Measurements from ENCODE around the gene BCLAF1.

DNA sequence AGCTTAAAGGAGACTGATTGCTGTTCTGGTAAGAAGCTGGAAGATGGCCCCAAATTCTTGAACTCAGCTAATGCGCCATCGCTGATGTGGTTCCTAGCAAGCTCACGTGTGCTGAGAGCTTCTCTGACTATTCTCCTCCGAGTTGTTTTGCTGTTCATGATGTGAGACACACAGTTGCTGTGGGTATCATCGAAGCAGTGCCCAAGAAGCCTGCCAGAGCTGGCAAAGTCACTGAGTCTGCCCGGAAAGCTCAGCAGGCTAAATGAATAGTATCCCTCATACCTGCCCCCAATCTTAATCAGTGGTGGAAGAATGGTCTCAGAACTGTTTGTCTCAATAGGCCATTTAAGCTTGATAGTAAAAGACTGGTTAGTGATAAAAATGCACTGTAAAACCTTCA is 28.3 kb upstream of the BCLAF1 start:
- TF ChIP-seq, protein P1, sequence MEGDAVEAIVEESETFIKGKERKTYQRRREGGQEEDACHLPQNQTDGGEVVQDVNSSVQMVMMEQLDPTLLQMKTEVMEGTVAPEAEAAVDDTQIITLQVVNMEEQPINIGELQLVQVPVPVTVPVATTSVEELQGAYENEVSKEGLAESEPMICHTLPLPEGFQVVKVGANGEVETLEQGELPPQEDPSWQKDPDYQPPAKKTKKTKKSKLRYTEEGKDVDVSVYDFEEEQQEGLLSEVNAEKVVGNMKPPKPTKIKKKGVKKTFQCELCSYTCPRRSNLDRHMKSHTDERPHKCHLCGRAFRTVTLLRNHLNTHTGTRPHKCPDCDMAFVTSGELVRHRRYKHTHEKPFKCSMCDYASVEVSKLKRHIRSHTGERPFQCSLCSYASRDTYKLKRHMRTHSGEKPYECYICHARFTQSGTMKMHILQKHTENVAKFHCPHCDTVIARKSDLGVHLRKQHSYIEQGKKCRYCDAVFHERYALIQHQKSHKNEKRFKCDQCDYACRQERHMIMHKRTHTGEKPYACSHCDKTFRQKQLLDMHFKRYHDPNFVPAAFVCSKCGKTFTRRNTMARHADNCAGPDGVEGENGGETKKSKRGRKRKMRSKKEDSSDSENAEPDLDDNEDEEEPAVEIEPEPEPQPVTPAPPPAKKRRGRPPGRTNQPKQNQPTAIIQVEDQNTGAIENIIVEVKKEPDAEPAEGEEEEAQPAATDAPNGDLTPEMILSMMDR (IDR thresholded peaks at IDR 0.05): no peak
- no peak for TF ChIP-seq POLR2A (IDR thresholded peaks at IDR 0.05)
- TF ChIP-seq EP300 (IDR thresholded peaks at IDR 0.05): no peak

All from ovary (tissue), 3 donors.